Skin epidermis (tissue), 12 donors: ENCODE results near the gene CTBP1.

Experiments
- H3K27ac ChIP-seq, 21 experiments: fragments of 200-600 bp; sonication (generic) in 11 of 21; one replicate each; pipeline ENCODE4 v1.5.0; 2020; ENCODE audit warnings: mild to moderate bottlenecking in 3 of 21, inconsistent platforms in 2 of 21, moderate library complexity in 2 of 21
- H3K4me3 ChIP-seq, 7 experiments: fragments of 200-600 bp; sonication (generic) in 2 of 7; one replicate each; pipeline ENCODE4 v1.5.0; 2020; ENCODE audit warnings: inconsistent platforms in 2 of 7, mild to moderate bottlenecking in 2 of 7, moderate library complexity in 1 of 7

The CTBP1 gene

GRCh38 chr4:1192493-1193205 is 56.3 kb downstream of the CTBP1 start:
- Histone ChIP-seq H3K27ac (peak overlapping the region in 20 of 21 experiments; percentile 9 to 85 (median 60)), H3K4me3 (no peak overlapping the region)

GRCh38 chr4:1192091-1192492 is 56.8 kb downstream of the CTBP1 start:
- no peak overlapping the region for H3K4me3 ChIP-seq
- peak overlapping the region in 19 of 21 experiments; percentile 9 to 85 (median 61) for H3K27ac ChIP-seq

GRCh38 chr4:1191621-1192020 is 57.3 kb downstream of the CTBP1 start:
- Histone ChIP-seq H3K4me3 (no peak overlapping the region), H3K27ac (peak overlapping the region in 18 of 21 experiments; percentile 3 to 84 (median 57))

GRCh38 chr4:1187182-1187581 is 61.7 kb downstream of the CTBP1 start:
- Histone ChIP-seq H3K27ac (no peak overlapping the region), H3K4me3 (no peak overlapping the region)

- H3K27ac ChIP-seq, result peak overlapping the region in 8 of 21 experiments; percentile 2 to 79 (median 40)
- H3K4me3 ChIP-seq, result peak overlapping the region in 1 of 7 experiments; percentile 6
These were observed 64.8 kb downstream of the CTBP1 start for GRCh38 chr4:1183985-1184773.

GRCh38 chr4:1182313-1182712 is 66.6 kb downstream of the CTBP1 start:
- no peak overlapping the region for H3K4me3 ChIP-seq
- no peak overlapping the region for H3K27ac ChIP-seq

GRCh38 chr4:1180663-1181062 is 68.3 kb downstream of the CTBP1 start:
- Histone ChIP-seq H3K27ac (no peak overlapping the region), H3K4me3 (no peak overlapping the region)

- H3K27ac ChIP-seq, result no peak overlapping the region
- no peak overlapping the region for H3K4me3 ChIP-seq
These were observed 69.0 kb downstream of the CTBP1 start for GRCh38 chr4:1179976-1180375.

- Histone ChIP-seq H3K27ac (no peak overlapping the region), H3K4me3 (no peak overlapping the region)
These were observed 69.9 kb downstream of the CTBP1 start for GRCh38 chr4:1179089-1179441.

GRCh38 chr4:1178300-1179088 is 70.4 kb downstream of the CTBP1 start:
- Histone ChIP-seq H3K4me3 (no peak overlapping the region), H3K27ac (peak overlapping the region in 3 of 21 experiments; percentile 27 to 73 (median 38))

GRCh38 chr4:1177274-1178141 is 71.4 kb downstream of the CTBP1 start:
- Histone ChIP-seq H3K27ac (peak overlapping the region in 12 of 21 experiments; percentile 9 to 80 (median 43)), H3K4me3 (no peak overlapping the region)

- H3K4me3 ChIP-seq, result no peak overlapping the region
These were observed 72.3 kb downstream of the CTBP1 start for GRCh38 chr4:1176398-1177273.

GRCh38 chr4:1175635-1176229 is 73.2 kb downstream of the CTBP1 start:
- Histone ChIP-seq H3K27ac (peak overlapping the region in 9 of 21 experiments; percentile 4 to 82 (median 56)), H3K4me3 (no peak overlapping the region)

More at GRCh38 chr4:1176398-1177273, 72.3 kb downstream of the CTBP1 start:
- peak overlapping the region in 10 of 21 experiments; percentile 3 to 82 (median 43) for H3K27ac ChIP-seq

- no peak overlapping the region for H3K4me3 ChIP-seq
- peak overlapping the region in 9 of 21 experiments; percentile 4 to 82 (median 56) for H3K27ac ChIP-seq
These were observed 73.8 kb downstream of the CTBP1 start for GRCh38 chr4:1174941-1175634.

- H3K27ac ChIP-seq, result peak overlapping the region in 18 of 21 experiments; percentile 33 to 92 (median 73)
- peak overlapping the region in 1 of 7 experiments; percentile 22 for H3K4me3 ChIP-seq
These were observed 75.8 kb downstream of the CTBP1 start for GRCh38 chr4:1172971-1173757.

GRCh38 chr4:1172228-1172851 is 76.6 kb downstream of the CTBP1 start, which contains the start of gene SPON2:
TSS of gene SPON2 (minus strand) at chr4:1172583.
- Histone ChIP-seq H3K27ac (peak within 1 kb of the TSS in 20 of 21 experiments; percentile 37 to 92 (median 74)), H3K4me3 (peak within 1 kb of the TSS; percentile 26 to 55 (median 37))
